ENCODE measurements around the gene ZYG11A. TPM values are rescaled to one million over a fixed set of nuclear protein-coding genes. Genes with fewer than 3 reads are reported as not detected.

The ZYG11A gene

GRCh38 chr1:52944566-52944965, 102.0 kb downstream of the ZYG11A start:
- no peak overlapping the region for H3K18ac ChIP-seq (ENCODE audit: low read length)
- no peak overlapping the region for H2AFZ ChIP-seq (ENCODE audit: low read length)
- no CpG with 5 or more reads among the region's 10 CpGs for WGBS, 2 donors (ENCODE audit: extremely low coverage in 2 of 2, insufficient read length in 2 of 2, insufficient replicate concordance in 1 of 2)

More at GRCh38 chr1:52944566-52944965, 102.0 kb downstream of the ZYG11A start:
- H2BK15ac ChIP-seq (ENCODE audit: low read length): no peak overlapping the region
- H3K4ac ChIP-seq (ENCODE audit: low read length): no peak overlapping the region
- H3K36me3 ChIP-seq (replicated peaks in 1 of 2; ENCODE audit: control insufficient read depth in 2 of 2, insufficient read depth in 2 of 2, low read length in 2 of 2): no peaks in the 10 kb centered on the region
- H4K8ac ChIP-seq (ENCODE audit: low read depth, low read length): no peak overlapping the region
- DNase-seq (ENCODE audit: low spot score): no peak
- H3K14ac ChIP-seq (ENCODE audit: low read length): no peak overlapping the region
- no peaks in the 10 kb centered on the region for H3K27me3 ChIP-seq (ENCODE audit: control insufficient read depth in 3 of 3, insufficient read depth in 3 of 3, low read depth in 1 of 3, low read length in 3 of 3)
- H3K9me3 ChIP-seq (replicated peaks in 1 of 2; ENCODE audit: control insufficient read depth in 2 of 2, insufficient read depth in 1 of 2, low read depth in 1 of 2, low read length in 2 of 2): peaks cover 0 to 4% of the 10 kb centered on the region in 2 donors
- no peak overlapping the region for H3K23ac ChIP-seq (ENCODE audit: low read depth, low read length, poor library complexity)
- no peaks in the 10 kb centered on the region for H3K4me1 ChIP-seq (ENCODE audit: control insufficient read depth in 2 of 2, insufficient read depth in 1 of 2, low read depth in 1 of 2, low read length in 2 of 2)
- H3K79me1 ChIP-seq (ENCODE audit: low read depth, low read length): no peaks in the 10 kb centered on the region
- no peak overlapping the region for H2BK120ac ChIP-seq (ENCODE audit: low read depth, low read length)
- H2BK5ac ChIP-seq (ENCODE audit: low read length): no peak overlapping the region
- H4K91ac ChIP-seq (ENCODE audit: low read depth, low read length, poor library complexity): no peak overlapping the region
- no peak overlapping the region for H3K4me2 ChIP-seq (ENCODE audit: insufficient read depth, low read length, poor library complexity, severe bottlenecking)
- no peak overlapping the region for H3K9ac ChIP-seq (ENCODE audit: low read depth, low read length, poor library complexity)
- H3K27ac ChIP-seq (replicated peaks; ENCODE audit: low read length): no peak overlapping the region
- H3K4me3 ChIP-seq (ENCODE audit: low read length in 2 of 2): no peak overlapping the region
- H2AK5ac ChIP-seq (ENCODE audit: low read depth, low read length): no peak overlapping the region
- H2BK12ac ChIP-seq (ENCODE audit: low read length): no peak overlapping the region

Small RNA genes within 50 kb of the gene (small RNA-seq; reads per million reads assigned to genes)
- gene AC099677.1 (ENCODE audit: insufficient read depth): not detected
- not detected for gene AC099677.2 (ENCODE audit: insufficient read depth)
- gene MIR1273F (ENCODE audit: insufficient read depth): not detected
- not detected for gene MIR1273G (ENCODE audit: insufficient read depth)
- not detected for gene MIR5095 (ENCODE audit: insufficient read depth)
- gene RNU6-969P (ENCODE audit: insufficient read depth): not detected
